Adrenal gland (tissue), 5 donors: ENCODE measurements around the gene VPS11.

Experiments used
- POLR2A ChIP-seq, 2 donors: fragments of 450-650 bp; IDR thresholded peaks; one replicate each; pipeline ENCODE4 v1.6.1; 2017; ENCODE audit warnings: antibody characterized with exemption in 2 of 2, mild to moderate bottlenecking in 2 of 2, moderate library complexity in 1 of 2
- TF ChIP-seq, protein P1 (sequence below), 6 experiments: fragments of 450-650 bp in 4 of 6; fragments of 200-600 bp in 2 of 6; sonication (generic) in 1 of 6; IDR thresholded peaks; 1 replicate in 5 of 6; 2 replicates in 1 of 6; pipeline versions ENCODE4 v1.5.1 to v1.8.0; 2016 to 2021; ENCODE audit warnings: antibody characterized with exemption in 6 of 6, mild to moderate bottlenecking in 2 of 6, moderate library complexity in 1 of 6
- donor health status: DM: no; HTN: no; CAD: no.

DNA sequence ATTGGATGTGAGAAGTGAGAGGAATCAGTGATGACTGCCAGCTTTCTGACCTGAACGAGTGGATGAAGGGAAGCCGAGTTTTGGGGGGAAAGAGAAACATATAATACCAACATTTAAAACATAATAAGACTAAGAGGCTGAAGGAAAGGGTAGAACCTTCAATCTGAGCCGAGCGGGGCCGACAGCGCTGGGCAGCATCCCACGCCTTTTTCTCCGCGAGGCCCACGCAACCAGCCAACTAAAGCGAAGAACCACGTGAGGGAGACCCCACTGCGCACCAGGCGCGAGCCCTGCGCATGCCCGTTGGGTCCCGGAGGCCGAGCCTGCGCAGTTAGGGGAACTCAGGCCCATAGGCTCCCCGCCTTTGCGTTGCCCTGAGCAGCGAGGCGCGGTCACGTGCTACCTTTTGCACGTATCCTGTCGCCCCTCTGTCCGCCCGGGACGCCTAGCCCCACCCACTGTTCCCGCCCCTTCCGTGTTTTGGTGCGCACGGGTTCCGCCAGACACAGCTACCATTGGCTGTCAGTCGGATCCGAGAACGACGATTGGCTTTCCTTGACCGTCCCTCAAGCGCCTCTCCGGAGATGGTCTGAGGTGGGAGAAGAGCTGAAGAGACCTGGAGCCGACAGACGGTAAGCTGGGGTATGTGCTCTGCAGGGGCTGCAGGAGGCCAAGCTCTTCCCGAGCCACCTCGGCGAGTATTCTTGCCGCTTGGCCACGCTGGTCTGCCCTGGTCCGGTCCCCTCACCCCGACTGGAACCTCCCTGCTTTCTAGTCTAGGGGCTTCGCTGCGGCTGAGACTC, 53.6 kb downstream of the VPS11 start, which contains the start of gene HINFP:
- TF ChIP-seq, protein P1, sequence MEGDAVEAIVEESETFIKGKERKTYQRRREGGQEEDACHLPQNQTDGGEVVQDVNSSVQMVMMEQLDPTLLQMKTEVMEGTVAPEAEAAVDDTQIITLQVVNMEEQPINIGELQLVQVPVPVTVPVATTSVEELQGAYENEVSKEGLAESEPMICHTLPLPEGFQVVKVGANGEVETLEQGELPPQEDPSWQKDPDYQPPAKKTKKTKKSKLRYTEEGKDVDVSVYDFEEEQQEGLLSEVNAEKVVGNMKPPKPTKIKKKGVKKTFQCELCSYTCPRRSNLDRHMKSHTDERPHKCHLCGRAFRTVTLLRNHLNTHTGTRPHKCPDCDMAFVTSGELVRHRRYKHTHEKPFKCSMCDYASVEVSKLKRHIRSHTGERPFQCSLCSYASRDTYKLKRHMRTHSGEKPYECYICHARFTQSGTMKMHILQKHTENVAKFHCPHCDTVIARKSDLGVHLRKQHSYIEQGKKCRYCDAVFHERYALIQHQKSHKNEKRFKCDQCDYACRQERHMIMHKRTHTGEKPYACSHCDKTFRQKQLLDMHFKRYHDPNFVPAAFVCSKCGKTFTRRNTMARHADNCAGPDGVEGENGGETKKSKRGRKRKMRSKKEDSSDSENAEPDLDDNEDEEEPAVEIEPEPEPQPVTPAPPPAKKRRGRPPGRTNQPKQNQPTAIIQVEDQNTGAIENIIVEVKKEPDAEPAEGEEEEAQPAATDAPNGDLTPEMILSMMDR (IDR thresholded peaks at IDR 0.05) = no peak
- peak; percentile 36 to 69 for TF ChIP-seq POLR2A (IDR thresholded peaks at IDR 0.05)
